GM23248 (cell line): ENCODE measurements around the gene SHISAL2A.

Experiments
- EZH2 ChIP-seq: fragments of 200-600 bp; sonication (generic); IDR thresholded peaks from 2 replicates; pipeline ENCODE4 v1.6.1; 2018; ENCODE audit warnings: antibody characterized with exemption, mild to moderate bottlenecking; ENCODE audit not compliant: insufficient read depth, poor library complexity, severe bottlenecking
- EZH2phosphoT487 ChIP-seq: fragments of 200-600 bp; sonication (generic); IDR thresholded peaks from 2 replicates; pipeline ENCODE4 v1.6.1; 2018; ENCODE audit warnings: antibody characterized with exemption, moderate library complexity, mild to moderate bottlenecking, low read depth; ENCODE audit not compliant: insufficient read depth

- TF ChIP-seq EZH2 (no peak), EZH2phosphoT487 (no peak)
These were observed 4.0 kb downstream of the SHISAL2A start for GRCh38 chr1:52636721-52637695.
